OCI-LY7 (cell line): ENCODE measurements around the gene SERPINE1. TPM values are rescaled to one million over a fixed set of nuclear protein-coding genes. Genes with fewer than 3 reads are reported as not detected.

Experiments
- BruUV-seq: library from RNA; stranded (reverse); fragments of 400-500 nt; replicated peaks from 2 replicates; lab custom pipeline; 2021; lab: Mats Ljungman, UMichigan
- CTCF ChIA-PET: fragments of 300-600 bp; sonication (Branson Sonifier 250); formaldehyde crosslinking; loops from one replicate; lab custom pipeline; 2022; ENCODE audit warnings: antibody characterized with exemption; ENCODE audit not compliant: unreplicated experiment; lab: Charles Lee
- POLR2A ChIA-PET: fragments of 300-600 bp; sonication (Branson Sonifier 250); formaldehyde crosslinking; loops from one replicate; lab custom pipeline; 2022; ENCODE audit warnings: antibody characterized with exemption; lab: Charles Lee
- DNase-seq: peaks from one replicate; pipeline ENCODE4 v3.0.0-alpha.2; 2015; ENCODE audit warnings: low spot score
- H2AFZ ChIP-seq: fragments of 200-600 bp; sonication (generic), shearing (Covaris generic); 2 replicates; pipeline ENCODE4 v1.6.1; 2014; ENCODE audit warnings: mild to moderate bottlenecking, antibody characterized with exemption, low read length, moderate library complexity
- H3K27ac ChIP-seq: fragments of 200-600 bp; sonication (generic); 2 replicates; pipeline ENCODE4 v1.5.1; 2014; ENCODE audit warnings: mixed run types, low read depth, mild to moderate bottlenecking, moderate library complexity, low read length, inconsistent platforms; ENCODE audit not compliant: poor library complexity, severe bottlenecking
- H3K36me3 ChIP-seq: fragments of 200-600 bp; sonication (generic); 2 replicates; pipeline ENCODE4 v1.6.1; 2014; ENCODE audit warnings: mild to moderate bottlenecking, antibody characterized with exemption, low read length, moderate library complexity, mixed read lengths; ENCODE audit not compliant: insufficient read depth
- H3K4me1 ChIP-seq: fragments of 200-600 bp; sonication (generic); 2 replicates; pipeline ENCODE4 v1.5.1; 2014; ENCODE audit warnings: mild to moderate bottlenecking, low read length; ENCODE audit not compliant: insufficient read depth, poor library complexity, severe bottlenecking
- H3K4me2 ChIP-seq: fragments of 200-600 bp; sonication (generic); 2 replicates; pipeline ENCODE4 v1.6.1; 2014; ENCODE audit warnings: mild to moderate bottlenecking, low read length
- H3K4me3 ChIP-seq: fragments of 200-600 bp; sonication (generic); 2 replicates; pipeline ENCODE4 v1.5.1; 2014; ENCODE audit warnings: mild to moderate bottlenecking, low read depth, low read length; ENCODE audit not compliant: poor library complexity, severe bottlenecking
- H3K79me2 ChIP-seq: fragments of 200-600 bp; sonication (generic); 2 replicates; pipeline ENCODE4 v1.6.1; 2016; ENCODE audit warnings: low read depth, mild to moderate bottlenecking, low read length, moderate library complexity, mixed read lengths; ENCODE audit not compliant: insufficient read depth
- H3K9me2 ChIP-seq: fragments of 200-600 bp; sonication (generic); 2 replicates; pipeline ENCODE4 v1.6.1; 2016; ENCODE audit warnings: mild to moderate bottlenecking, low read length, mixed read lengths; ENCODE audit not compliant: insufficient read depth
- H3K9me3 ChIP-seq: fragments of 200-600 bp; sonication (generic); 2 replicates; pipeline ENCODE4 v1.6.1; 2014; ENCODE audit warnings: mild to moderate bottlenecking, mixed run types, low read length, mixed read lengths
- H4K20me1 ChIP-seq: fragments of 200-600 bp; sonication (generic); 2 replicates; pipeline ENCODE4 v1.6.1; 2014; ENCODE audit warnings: mild to moderate bottlenecking, antibody characterized with exemption, low read length, moderate library complexity, mixed read lengths; ENCODE audit not compliant: insufficient read depth
- CTCF ChIP-seq: fragments of 200-600 bp; sonication (generic); conservative IDR thresholded peaks from 2 replicates; pipeline ENCODE4 v1.5.1; 2014; ENCODE audit warnings: mild to moderate bottlenecking, antibody characterized with exemption, low read length, moderate library complexity, mixed read lengths
- EZH2phosphoT487 ChIP-seq: fragments of 200-600 bp; sonication (generic); IDR thresholded peaks from 2 replicates; pipeline ENCODE4 v1.6.1; 2018; ENCODE audit warnings: low read depth, borderline replicate concordance, mild to moderate bottlenecking, mixed run types, antibody characterized with exemption, low read length, moderate library complexity, mixed read lengths
- intact Hi-C: fragments of 100-400 bp; cut with micrococcal nuclease; formaldehyde crosslinking; loops from one replicate; pipeline ENCODE4 v1.10.0; 2022; ENCODE audit not compliant: unreplicated experiment
- total RNA-seq, 2 experiments: library from RNA; depleted of rRNA in 1 of 2; stranded (reverse); fragments of >200 nt in 1 of 2; shearing (Covaris generic) in 1 of 2; gene quantifications; 2 replicates each; pipeline ENCODE4 v1.2.3, GENCODE V29; 2014 to 2022

The SERPINE1 gene
- total RNA-seq, 2 experiments from 2014 or later: 0.42 TPM; not detected in 1

GRCh38 chr7:101164071-101164840 lies 37.4 kb downstream of the SERPINE1 start:
- Histone ChIP-seq H3K4me1 (peaks cover 13% of the 10 kb centered on the region), H3K36me3 (no peaks in the 10 kb centered on the region), H3K9me3 (no peaks in the 10 kb centered on the region), H4K20me1 (no peaks in the 10 kb centered on the region), H3K4me2 (peak overlapping the region; percentile 71; the same call in 1 of the 2 replicates), H3K4me3 (no peak overlapping the region), H2AFZ (no peak overlapping the region), H3K79me2 (no peaks in the 10 kb centered on the region), H3K9me2 (no peaks in the 10 kb centered on the region), H3K27ac (no peak overlapping the region)
- TF ChIP-seq CTCF (no peak), EZH2phosphoT487 (no peak)
- BruUV-seq: no TSS peak
- ChIA-PET CTCF (no interaction called here), POLR2A (interaction anchor here (0.6 kb wide), 1 partner anchor 187 kb away, joined by 3 read pairs; no protein-coding TSS in a partner anchor)
- intact Hi-C loops: no loop called here
- no peak for DNase-seq

- DNase-seq: peak; percentile 77
- Histone ChIP-seq H3K4me1 (peaks cover 13% of the 10 kb centered on the region), H3K79me2 (no peaks in the 10 kb centered on the region), H3K9me2 (no peaks in the 10 kb centered on the region), H3K4me3 (no peak within 1 kb of the TSS), H3K27ac (no peak within 1 kb of the TSS), H3K9me3 (no peaks in the 10 kb centered on the region), H4K20me1 (no peaks in the 10 kb centered on the region), H3K4me2 (peak within 1 kb of the TSS; percentile 11; the same call in 1 of the 2 replicates), H2AFZ (no peak within 1 kb of the TSS), H3K36me3 (no peaks in the 10 kb centered on the region)
- no peak for TF ChIP-seq CTCF
- TF ChIP-seq EZH2phosphoT487: no peak
- ChIA-PET POLR2A (interaction anchor here (0.6 kb wide), 1 partner anchor 11 kb away, joined by 3 read pairs; no protein-coding TSS in a partner anchor), CTCF (interaction anchor here (0.6 kb wide), 1 partner anchor 685 kb away, joined by 7 read pairs; no protein-coding TSS in a partner anchor)
- BruUV-seq: no TSS peak
- intact Hi-C loops: no loop called here
These were observed 38.4 kb downstream of the SERPINE1 start, which contains the start of gene VGF for GRCh38 chr7:101165075-101165957. TSS of gene VGF (minus strand) at chr7:101165569. CDS start at chr7:101164843, 726 bp downstream.
